ENCODE results near the gene LCMT1. TPM values are rescaled to one million over a fixed set of nuclear protein-coding genes. Genes with fewer than 3 reads are reported as not detected.

Gene LCMT1
- total RNA-seq, 1 experiment from 2014 or later: 44.2 TPM

DNA sequence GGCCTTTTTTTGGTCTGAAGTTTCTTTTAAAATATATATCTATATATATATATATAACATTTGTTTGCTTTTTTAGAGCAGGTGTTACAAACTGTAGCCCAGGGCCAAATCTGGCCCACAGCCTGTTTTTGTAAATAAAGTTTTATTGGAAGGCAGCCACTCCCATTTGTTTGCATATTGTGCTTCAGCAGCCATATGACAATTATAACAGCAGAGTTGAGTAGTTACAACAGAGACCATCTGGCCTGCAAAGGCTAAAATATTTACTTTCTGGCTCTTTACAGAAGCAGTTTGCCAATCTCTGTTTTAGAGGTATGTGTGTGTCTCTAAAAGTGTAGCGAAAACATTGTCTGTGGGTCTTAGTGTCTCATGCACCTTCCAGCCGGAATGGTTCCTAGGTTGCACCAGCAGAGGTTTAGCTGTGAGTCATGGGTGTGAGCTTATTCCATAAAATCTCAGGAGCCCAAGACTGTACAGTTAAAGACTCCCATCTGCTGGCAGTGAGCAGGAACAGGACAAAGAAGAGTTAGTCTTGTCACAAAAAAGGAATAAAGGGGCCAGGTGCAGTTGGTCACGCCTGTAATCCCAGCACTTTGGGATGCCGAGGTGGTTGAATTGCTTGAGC is 23.8 kb downstream of the LCMT1 start:
- no peak for TF ChIP-seq SIN3A (IDR thresholded peaks at IDR 0.05; ENCODE audit: borderline replicate concordance, insufficient read depth, low read depth, low read length)
- TF ChIP-seq, protein P1, sequence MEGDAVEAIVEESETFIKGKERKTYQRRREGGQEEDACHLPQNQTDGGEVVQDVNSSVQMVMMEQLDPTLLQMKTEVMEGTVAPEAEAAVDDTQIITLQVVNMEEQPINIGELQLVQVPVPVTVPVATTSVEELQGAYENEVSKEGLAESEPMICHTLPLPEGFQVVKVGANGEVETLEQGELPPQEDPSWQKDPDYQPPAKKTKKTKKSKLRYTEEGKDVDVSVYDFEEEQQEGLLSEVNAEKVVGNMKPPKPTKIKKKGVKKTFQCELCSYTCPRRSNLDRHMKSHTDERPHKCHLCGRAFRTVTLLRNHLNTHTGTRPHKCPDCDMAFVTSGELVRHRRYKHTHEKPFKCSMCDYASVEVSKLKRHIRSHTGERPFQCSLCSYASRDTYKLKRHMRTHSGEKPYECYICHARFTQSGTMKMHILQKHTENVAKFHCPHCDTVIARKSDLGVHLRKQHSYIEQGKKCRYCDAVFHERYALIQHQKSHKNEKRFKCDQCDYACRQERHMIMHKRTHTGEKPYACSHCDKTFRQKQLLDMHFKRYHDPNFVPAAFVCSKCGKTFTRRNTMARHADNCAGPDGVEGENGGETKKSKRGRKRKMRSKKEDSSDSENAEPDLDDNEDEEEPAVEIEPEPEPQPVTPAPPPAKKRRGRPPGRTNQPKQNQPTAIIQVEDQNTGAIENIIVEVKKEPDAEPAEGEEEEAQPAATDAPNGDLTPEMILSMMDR (IDR thresholded peaks at IDR 0.05): peak; percentile 48
- no peak for TF ChIP-seq POLR2AphosphoS5 (IDR thresholded peaks at IDR 0.05; ENCODE audit: low read depth, low read length)
- TF ChIP-seq, protein P2, sequence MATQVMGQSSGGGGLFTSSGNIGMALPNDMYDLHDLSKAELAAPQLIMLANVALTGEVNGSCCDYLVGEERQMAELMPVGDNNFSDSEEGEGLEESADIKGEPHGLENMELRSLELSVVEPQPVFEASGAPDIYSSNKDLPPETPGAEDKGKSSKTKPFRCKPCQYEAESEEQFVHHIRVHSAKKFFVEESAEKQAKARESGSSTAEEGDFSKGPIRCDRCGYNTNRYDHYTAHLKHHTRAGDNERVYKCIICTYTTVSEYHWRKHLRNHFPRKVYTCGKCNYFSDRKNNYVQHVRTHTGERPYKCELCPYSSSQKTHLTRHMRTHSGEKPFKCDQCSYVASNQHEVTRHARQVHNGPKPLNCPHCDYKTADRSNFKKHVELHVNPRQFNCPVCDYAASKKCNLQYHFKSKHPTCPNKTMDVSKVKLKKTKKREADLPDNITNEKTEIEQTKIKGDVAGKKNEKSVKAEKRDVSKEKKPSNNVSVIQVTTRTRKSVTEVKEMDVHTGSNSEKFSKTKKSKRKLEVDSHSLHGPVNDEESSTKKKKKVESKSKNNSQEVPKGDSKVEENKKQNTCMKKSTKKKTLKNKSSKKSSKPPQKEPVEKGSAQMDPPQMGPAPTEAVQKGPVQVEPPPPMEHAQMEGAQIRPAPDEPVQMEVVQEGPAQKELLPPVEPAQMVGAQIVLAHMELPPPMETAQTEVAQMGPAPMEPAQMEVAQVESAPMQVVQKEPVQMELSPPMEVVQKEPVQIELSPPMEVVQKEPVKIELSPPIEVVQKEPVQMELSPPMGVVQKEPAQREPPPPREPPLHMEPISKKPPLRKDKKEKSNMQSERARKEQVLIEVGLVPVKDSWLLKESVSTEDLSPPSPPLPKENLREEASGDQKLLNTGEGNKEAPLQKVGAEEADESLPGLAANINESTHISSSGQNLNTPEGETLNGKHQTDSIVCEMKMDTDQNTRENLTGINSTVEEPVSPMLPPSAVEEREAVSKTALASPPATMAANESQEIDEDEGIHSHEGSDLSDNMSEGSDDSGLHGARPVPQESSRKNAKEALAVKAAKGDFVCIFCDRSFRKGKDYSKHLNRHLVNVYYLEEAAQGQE (IDR thresholded peaks at IDR 0.05; ENCODE audit: insufficient read depth in 1 of 2, low read depth in 2 of 2, low read length in 1 of 2): no peak
- no peak for DNase-seq (ENCODE audit: low read depth, low spot score)
- no TSS peak for BruUV-seq (replicated peaks)
- Histone ChIP-seq H3K4me3 (ENCODE audit: low read depth in 2 of 2, low read length in 2 of 2) (no peak overlapping the region), H3K27me3 (ENCODE audit: control insufficient read depth, insufficient read depth, low read length) (no peaks in the 10 kb centered on the region), H3K27ac (ENCODE audit: low read length) (no peak overlapping the region), H3K9me3 (ENCODE audit: control insufficient read depth, insufficient read depth, low read depth, low read length) (no peaks in the 10 kb centered on the region), H3K4me1 (ENCODE audit: control insufficient read depth, insufficient read depth, low read length) (no peaks in the 10 kb centered on the region), H3K36me3 (ENCODE audit: control insufficient read depth, insufficient read depth, low read length) (peaks cover 3% of the 10 kb centered on the region; the same call in 1 of the 2 replicates)
- ChIA-PET POLR2A (no interaction called here), CTCF (interaction anchor here (0.6 kb wide), 1 partner anchor 296 kb away, joined by 4 read pairs; no protein-coding TSS in a partner anchor)
- peak; percentile 84 for ATAC-seq
- intact Hi-C loops (cut with micrococcal nuclease; ENCODE audit: unreplicated experiment) (loop anchor here (1.0 kb wide), 1 partner anchor 80 kb away; no protein-coding TSS in a partner anchor), in situ Hi-C loops (cut with HindIII; ENCODE audit: low pct_unique_long_range_greater_than_20kb, low sequenced_read_pairs) (no loop called here)

DNA sequence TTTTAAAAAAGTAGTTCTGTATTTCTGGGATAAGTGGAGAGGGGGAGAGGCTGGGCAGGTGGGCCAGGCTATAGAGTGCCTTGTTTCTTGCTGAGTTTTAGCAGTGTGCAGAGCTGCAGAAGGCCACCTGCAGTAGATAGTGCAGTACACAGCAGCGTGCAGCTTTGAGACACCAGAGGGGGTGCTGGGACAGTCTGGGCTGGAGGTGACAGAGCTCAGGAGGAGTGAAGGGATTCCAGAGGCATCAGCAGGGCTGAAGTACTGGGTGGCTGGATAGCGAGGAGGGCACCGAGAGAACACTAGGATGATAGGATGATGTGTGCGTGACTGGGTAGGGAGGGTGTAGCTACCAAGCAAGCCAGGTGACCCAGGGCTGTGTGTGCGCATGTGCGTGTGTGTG is 26.6 kb downstream of the LCMT1 start:
- H3K27ac ChIP-seq (ENCODE audit: low read length): no peak overlapping the region
- ChIA-PET CTCF (interaction anchor here (1.1 kb wide), 1 partner anchor 88 kb away, joined by 3 read pairs; no protein-coding TSS in a partner anchor), POLR2A (no interaction called here)
- H3K27me3 ChIP-seq (ENCODE audit: control insufficient read depth, insufficient read depth, low read length): no peaks in the 10 kb centered on the region
- peaks cover 3% of the 10 kb centered on the region; the same call in 1 of the 2 replicates for H3K36me3 ChIP-seq (ENCODE audit: control insufficient read depth, insufficient read depth, low read length)
- TF ChIP-seq, protein P1 (IDR thresholded peaks at IDR 0.05): no peak
- TF ChIP-seq, protein P2 (IDR thresholded peaks at IDR 0.05; ENCODE audit: insufficient read depth in 1 of 2, low read depth in 2 of 2, low read length in 1 of 2): no peak
- TF ChIP-seq POLR2AphosphoS5 (IDR thresholded peaks at IDR 0.05; ENCODE audit: low read depth, low read length) (no peak), SIN3A (IDR thresholded peaks at IDR 0.05; ENCODE audit: borderline replicate concordance, insufficient read depth, low read depth, low read length) (no peak), TCF7L2 (IDR thresholded peaks at IDR 0.05; ENCODE audit: low read depth, low read length) (no peak)
- no peaks in the 10 kb centered on the region for H3K4me1 ChIP-seq (ENCODE audit: control insufficient read depth, insufficient read depth, low read length)
- intact Hi-C loops (cut with micrococcal nuclease; ENCODE audit: unreplicated experiment) (no loop called here), in situ Hi-C loops (cut with HindIII; ENCODE audit: low pct_unique_long_range_greater_than_20kb, low sequenced_read_pairs) (no loop called here)
- ATAC-seq (peak; percentile 72), DNase-seq (ENCODE audit: low read depth, low spot score) (no peak)
- no peak overlapping the region for H3K4me3 ChIP-seq (ENCODE audit: low read depth in 2 of 2, low read length in 2 of 2)
- H3K9me3 ChIP-seq (ENCODE audit: control insufficient read depth, insufficient read depth, low read depth, low read length): no peaks in the 10 kb centered on the region
- no TSS peak for BruUV-seq (replicated peaks)
